MM.1S (cell line): Measurements from ENCODE around the gene CEP128.

Source experiments
- DNase-seq: peaks from one replicate; pipeline ENCODE4 v3.0.0-alpha.2; 2015
- H2AFZ ChIP-seq: fragments of 300-600 bp; sonication (generic); 2 replicates; pipeline ENCODE4 v1.6.0; 2016; ENCODE audit warnings: antibody characterized with exemption, low read length
- H3F3A ChIP-seq: fragments of 300-600 bp; sonication (generic); 2 replicates; pipeline ENCODE4 v1.6.1; 2016; ENCODE audit warnings: mild to moderate bottlenecking, antibody characterized with exemption, low read length, moderate library complexity, mixed read lengths; ENCODE audit not compliant: insufficient read depth
- H3K27ac ChIP-seq: fragments of 300-600 bp; sonication (generic); 2 replicates; pipeline ENCODE4 v1.5.1; 2016; ENCODE audit warnings: mild to moderate bottlenecking, low read length
- H3K27me3 ChIP-seq: fragments of 300-600 bp; sonication (generic); replicated peaks from 2 replicates; pipeline ENCODE4 v1.6.0; 2016; ENCODE audit warnings: low read length; ENCODE audit not compliant: insufficient read depth
- H3K36me3 ChIP-seq: fragments of 300-600 bp; sonication (generic); replicated peaks from 2 replicates; pipeline ENCODE4 v1.6.1; 2016; ENCODE audit warnings: mild to moderate bottlenecking, low read length, mixed read lengths; ENCODE audit not compliant: insufficient read depth
- H3K4me1 ChIP-seq: fragments of 300-600 bp; sonication (generic); 2 replicates; pipeline ENCODE4 v1.6.1; 2016; ENCODE audit warnings: low read length, mixed read lengths
- H3K4me2 ChIP-seq: fragments of 300-600 bp; sonication (generic); 2 replicates; pipeline ENCODE4 v1.6.0; 2016; ENCODE audit warnings: low read depth, low read length
- H3K4me3 ChIP-seq: fragments of 300-600 bp; sonication (generic); 2 replicates; pipeline ENCODE4 v1.5.1; 2016; ENCODE audit warnings: low read length, mixed read lengths
- H3K79me2 ChIP-seq: fragments of 300-600 bp; sonication (generic); 2 replicates; pipeline ENCODE4 v1.6.1; 2016; ENCODE audit warnings: mixed run types, low read length, mixed read lengths
- H3K9ac ChIP-seq: fragments of 300-600 bp; sonication (generic); 2 replicates; pipeline ENCODE4 v1.6.1; 2016; ENCODE audit warnings: low read length, mixed read lengths
- H3K9me2 ChIP-seq: fragments of 300-600 bp; sonication (generic); replicated peaks from 2 replicates; pipeline ENCODE4 v1.6.1; 2016; ENCODE audit warnings: mild to moderate bottlenecking, low read length, mixed read lengths; ENCODE audit not compliant: insufficient read depth
- H3K9me3 ChIP-seq: fragments of 300-600 bp; sonication (generic); replicated peaks from 2 replicates; pipeline ENCODE4 v1.6.1; 2016; ENCODE audit warnings: mild to moderate bottlenecking, low read length, mixed read lengths; ENCODE audit not compliant: insufficient read depth
- H4K20me1 ChIP-seq: fragments of 300-600 bp; sonication (generic); 2 replicates; pipeline ENCODE4 v1.6.1; 2016; ENCODE audit warnings: mild to moderate bottlenecking, low read length, moderate library complexity, mixed read lengths; ENCODE audit not compliant: insufficient read depth
- CTCF ChIP-seq: fragments of 300-600 bp; sonication (generic); IDR thresholded peaks from 2 replicates; pipeline ENCODE4 v1.5.1; 2016; ENCODE audit warnings: antibody characterized with exemption, low read length, mixed read lengths
- EZH2 ChIP-seq: fragments of 300-600 bp; sonication (generic); optimal IDR thresholded peaks from 2 replicates; pipeline ENCODE3; 2017; ENCODE audit warnings: low read depth, mild to moderate bottlenecking, antibody characterized with exemption, low read length, mixed read lengths
- EZH2phosphoT487 ChIP-seq: fragments of 300-600 bp; sonication (generic); IDR thresholded peaks from 2 replicates; pipeline ENCODE4 v1.6.1; 2018; ENCODE audit warnings: antibody characterized with exemption, low read length

CEP128 gene

GRCh38 chr14:80751285-80751684 lies 190.3 kb downstream of the CEP128 start:
- Histone ChIP-seq H3K9me3 (no peaks in the 10 kb centered on the region), H4K20me1 (no peaks in the 10 kb centered on the region), H3K9me2 (no peaks in the 10 kb centered on the region), H3K9ac (no peak overlapping the region), H3K79me2 (no peaks in the 10 kb centered on the region), H2AFZ (no peak overlapping the region), H3K4me1 (no peaks in the 10 kb centered on the region), H3F3A (no peaks in the 10 kb centered on the region), H3K27ac (no peak overlapping the region), H3K4me3 (no peak overlapping the region), H3K27me3 (no peaks in the 10 kb centered on the region), H3K36me3 (no peaks in the 10 kb centered on the region), H3K4me2 (no peak overlapping the region)
- TF ChIP-seq EZH2: no peak
- TF ChIP-seq CTCF: no peak
- TF ChIP-seq EZH2phosphoT487: no peak
- no peak for DNase-seq

GRCh38 chr14:80726211-80726610 lies 215.3 kb downstream of the CEP128 start:
- no peaks in the 10 kb centered on the region for H3K36me3 ChIP-seq
- H3K4me1 ChIP-seq: no peaks in the 10 kb centered on the region
- H3K79me2 ChIP-seq: no peaks in the 10 kb centered on the region

GRCh38 chr14:80718940-80719339 lies 222.6 kb downstream of the CEP128 start:
- H3K27me3 ChIP-seq: no peaks in the 10 kb centered on the region
- no peaks in the 10 kb centered on the region for H3K36me3 ChIP-seq
- TF ChIP-seq EZH2: no peak
- no peaks in the 10 kb centered on the region for H4K20me1 ChIP-seq
- no peak overlapping the region for H3K9ac ChIP-seq
- no peaks in the 10 kb centered on the region for H3K4me1 ChIP-seq
- H3K9me3 ChIP-seq: no peaks in the 10 kb centered on the region
- H3K4me2 ChIP-seq: no peak overlapping the region
- H3K79me2 ChIP-seq: no peaks in the 10 kb centered on the region
- no peak overlapping the region for H3K4me3 ChIP-seq
- no peaks in the 10 kb centered on the region for H3F3A ChIP-seq
- H2AFZ ChIP-seq: no peak overlapping the region
- no peak for DNase-seq
- H3K9me2 ChIP-seq: no peaks in the 10 kb centered on the region
- no peak overlapping the region for H3K27ac ChIP-seq

More at GRCh38 chr14:80726211-80726610, 215.3 kb downstream of the CEP128 start:
- Histone ChIP-seq H3K9me3 (no peaks in the 10 kb centered on the region), H3K27me3 (no peaks in the 10 kb centered on the region), H3F3A (no peaks in the 10 kb centered on the region), H3K4me2 (no peak overlapping the region), H2AFZ (no peak overlapping the region), H4K20me1 (no peaks in the 10 kb centered on the region), H3K9ac (no peak overlapping the region), H3K9me2 (no peaks in the 10 kb centered on the region), H3K4me3 (no peak overlapping the region), H3K27ac (no peak overlapping the region)
- TF ChIP-seq CTCF (no peak), EZH2 (no peak)
- DNase-seq: no peak

- Histone ChIP-seq H3K4me2 (no peak overlapping the region), H4K20me1 (no peaks in the 10 kb centered on the region), H3K9me3 (no peaks in the 10 kb centered on the region), H3K4me3 (no peak overlapping the region), H3K9me2 (no peaks in the 10 kb centered on the region), H3K4me1 (no peaks in the 10 kb centered on the region), H3K36me3 (no peaks in the 10 kb centered on the region), H3K9ac (no peak overlapping the region), H3K27me3 (no peaks in the 10 kb centered on the region), H3F3A (no peaks in the 10 kb centered on the region), H3K27ac (no peak overlapping the region), H3K79me2 (no peaks in the 10 kb centered on the region), H2AFZ (no peak overlapping the region)
- DNase-seq: no peak
- TF ChIP-seq EZH2: no peak
- TF ChIP-seq CTCF: no peak
- TF ChIP-seq EZH2phosphoT487: no peak
Measured at GRCh38 chr14:80714474-80714873, 227.1 kb downstream of the CEP128 start.
